C4-2B (cell line): ENCODE measurements around the gene PNLDC1.
"Not testable (repeated sequence)": the region's sequence is repeated elsewhere in the genome, so short reads cannot be mapped to it uniquely, and the experiment has no call there.

Source experiments
- H3K27ac ChIP-seq: fragments of 450-650 bp; 2 replicates; pipeline ENCODE4 v1.5.1; 2017
- ZFX ChIP-seq: fragments of 450-650 bp; IDR thresholded peaks from 2 replicates; pipeline ENCODE4 v1.6.1; 2017
- TF ChIP-seq, protein P1 (sequence below): fragments of 450-650 bp; conservative IDR thresholded peaks from 2 replicates; pipeline ENCODE4 v1.5.1; 2017; ENCODE audit warnings: mild to moderate bottlenecking

Gene PNLDC1

DNA sequence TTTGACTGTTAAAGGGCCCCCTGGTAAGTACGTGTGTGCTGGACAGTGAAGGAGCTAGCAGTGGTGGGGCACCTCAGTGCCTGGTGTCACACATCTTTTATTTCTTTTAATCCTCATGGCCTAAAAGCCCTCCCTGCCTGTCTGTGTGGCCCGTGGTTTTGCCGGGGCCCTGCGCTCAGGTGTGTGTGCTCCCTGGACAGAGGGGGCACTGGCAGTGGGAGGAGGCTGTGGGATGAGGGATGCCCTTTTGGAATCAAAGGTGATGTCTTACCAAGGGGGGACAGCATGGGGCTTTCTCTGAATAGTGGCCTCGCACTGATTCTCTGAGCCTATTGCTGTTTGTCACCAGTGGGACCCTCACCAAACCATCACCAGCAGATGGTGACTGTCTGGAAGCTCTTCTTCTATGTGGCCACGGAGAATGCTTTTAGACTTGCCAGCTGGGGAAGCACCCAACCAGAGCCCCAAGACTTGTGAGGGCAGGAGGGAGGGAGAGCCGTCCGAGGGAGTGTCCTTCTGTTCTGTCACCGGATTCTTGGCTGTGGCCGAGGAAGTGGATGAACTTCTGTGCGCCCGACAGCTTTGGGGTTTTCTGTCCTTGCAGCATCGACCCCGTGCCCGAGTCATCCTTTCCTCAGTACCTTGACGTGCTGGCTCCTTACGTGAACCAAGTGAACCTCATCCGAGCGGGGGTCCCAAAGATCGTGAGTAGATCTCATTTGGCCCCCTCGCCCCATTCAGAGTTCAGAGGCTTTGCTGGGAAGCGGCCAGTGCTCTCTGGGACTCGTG is 18.1 kb downstream of the PNLDC1 start:
- H3K27ac ChIP-seq: no peak overlapping the region
- TF ChIP-seq, protein P1, sequence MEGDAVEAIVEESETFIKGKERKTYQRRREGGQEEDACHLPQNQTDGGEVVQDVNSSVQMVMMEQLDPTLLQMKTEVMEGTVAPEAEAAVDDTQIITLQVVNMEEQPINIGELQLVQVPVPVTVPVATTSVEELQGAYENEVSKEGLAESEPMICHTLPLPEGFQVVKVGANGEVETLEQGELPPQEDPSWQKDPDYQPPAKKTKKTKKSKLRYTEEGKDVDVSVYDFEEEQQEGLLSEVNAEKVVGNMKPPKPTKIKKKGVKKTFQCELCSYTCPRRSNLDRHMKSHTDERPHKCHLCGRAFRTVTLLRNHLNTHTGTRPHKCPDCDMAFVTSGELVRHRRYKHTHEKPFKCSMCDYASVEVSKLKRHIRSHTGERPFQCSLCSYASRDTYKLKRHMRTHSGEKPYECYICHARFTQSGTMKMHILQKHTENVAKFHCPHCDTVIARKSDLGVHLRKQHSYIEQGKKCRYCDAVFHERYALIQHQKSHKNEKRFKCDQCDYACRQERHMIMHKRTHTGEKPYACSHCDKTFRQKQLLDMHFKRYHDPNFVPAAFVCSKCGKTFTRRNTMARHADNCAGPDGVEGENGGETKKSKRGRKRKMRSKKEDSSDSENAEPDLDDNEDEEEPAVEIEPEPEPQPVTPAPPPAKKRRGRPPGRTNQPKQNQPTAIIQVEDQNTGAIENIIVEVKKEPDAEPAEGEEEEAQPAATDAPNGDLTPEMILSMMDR: no peak
- TF ChIP-seq ZFX: no peak

DNA sequence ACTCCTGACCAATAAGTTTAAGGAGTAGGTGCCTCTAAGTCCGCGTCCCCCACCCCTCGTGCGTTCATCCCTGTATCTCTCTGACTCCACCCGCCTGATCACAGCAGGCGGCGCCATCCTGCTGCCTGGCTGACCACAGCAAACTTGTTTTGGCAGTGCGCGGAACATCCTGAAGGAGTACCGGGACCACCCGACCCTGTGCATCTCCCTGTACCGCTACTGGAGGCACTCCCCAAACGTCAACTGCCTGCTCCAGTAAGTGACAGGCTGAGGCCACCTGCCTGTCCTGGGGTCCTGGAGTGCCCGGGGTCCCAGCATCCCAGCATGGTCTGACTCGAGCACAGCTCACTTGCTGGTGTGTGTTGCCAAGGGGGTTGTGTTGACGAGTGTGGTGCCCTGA is 19.0 kb downstream of the PNLDC1 start:
- H3K27ac ChIP-seq: no peak overlapping the region
- TF ChIP-seq ZFX: no peak
- TF ChIP-seq, protein P1: no peak

DNA sequence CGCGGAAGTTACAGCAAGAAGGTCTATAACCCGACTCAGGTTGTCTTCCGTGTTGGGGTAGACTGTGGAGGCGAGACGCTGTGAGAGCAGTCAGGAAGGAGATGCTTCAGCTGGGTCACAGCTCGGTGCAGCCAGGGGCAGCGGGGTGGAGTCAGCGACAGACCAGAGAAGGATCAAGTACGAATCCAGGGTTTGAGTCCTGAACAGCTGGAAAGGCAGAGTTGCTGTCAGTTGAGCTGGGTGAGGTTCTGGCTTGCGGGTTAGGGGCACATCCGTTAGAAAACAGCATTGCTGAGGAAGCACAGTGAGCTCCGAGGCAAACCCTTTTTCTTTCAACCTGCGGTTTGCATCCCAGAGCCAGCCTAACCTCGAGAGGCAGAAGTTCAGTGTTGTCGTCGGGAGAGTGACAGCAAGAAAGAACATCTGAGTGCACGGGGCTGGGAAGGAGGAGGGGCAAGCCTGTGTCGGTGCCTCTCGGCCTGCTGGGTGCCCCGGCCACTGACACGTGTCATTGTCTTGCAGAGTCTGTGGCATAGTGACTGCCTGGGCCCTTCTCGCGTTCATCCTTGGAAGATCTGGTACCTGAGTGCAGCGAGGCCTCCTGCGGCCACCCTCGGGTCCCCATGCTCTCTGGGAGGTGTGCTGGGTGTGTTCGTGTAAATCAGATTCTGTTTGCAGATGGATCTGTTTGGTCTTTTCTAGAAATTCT is 20.0 kb downstream of the PNLDC1 start:
- TF ChIP-seq, protein P1: no peak
- no peak for TF ChIP-seq ZFX
- no peak overlapping the region for H3K27ac ChIP-seq

DNA sequence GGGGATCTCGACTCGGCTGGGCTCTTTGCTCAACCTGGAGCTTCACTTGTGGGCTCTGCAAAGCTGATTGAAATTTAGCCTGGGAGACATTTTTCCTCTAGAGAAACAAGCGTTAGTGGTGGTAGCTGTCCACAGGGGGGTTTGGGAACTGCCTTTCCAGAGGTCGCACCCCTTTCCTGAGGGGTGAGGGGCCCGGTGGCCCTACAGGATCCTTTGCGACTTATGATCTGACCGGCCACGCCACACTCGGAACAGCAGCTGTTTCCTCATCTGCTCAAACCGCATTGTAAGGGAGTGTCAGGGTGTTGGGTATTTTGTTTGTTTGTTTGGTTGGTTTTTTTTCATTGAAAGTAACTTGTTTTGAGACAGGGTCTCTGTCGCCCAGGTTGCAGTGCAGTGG is 21.0 kb downstream of the PNLDC1 start:
- no peak overlapping the region for H3K27ac ChIP-seq
- TF ChIP-seq ZFX: no peak
- TF ChIP-seq, protein P1: no peak

DNA sequence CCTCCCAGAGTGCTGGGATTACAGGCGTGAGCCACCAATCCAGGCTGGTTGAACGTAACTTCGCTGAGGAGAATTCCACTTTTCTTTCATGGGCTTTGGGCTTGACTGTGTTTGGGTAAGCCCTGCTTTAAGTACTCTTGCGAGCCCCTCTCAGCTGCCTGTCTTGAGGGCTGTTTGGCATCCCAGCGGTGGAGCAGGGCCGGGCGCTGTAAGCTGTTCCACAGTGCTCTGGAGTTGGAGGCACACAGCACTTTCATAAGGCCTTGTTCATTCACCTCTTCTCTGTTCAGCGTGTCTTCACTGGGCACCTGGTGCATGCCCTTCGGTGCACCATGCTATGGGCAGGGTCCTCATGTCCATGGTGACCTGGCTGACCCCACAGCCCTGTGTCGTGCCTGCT is 21.6 kb downstream of the PNLDC1 start:
- no peak for TF ChIP-seq ZFX
- TF ChIP-seq, protein P1: no peak
- no peak overlapping the region for H3K27ac ChIP-seq

DNA sequence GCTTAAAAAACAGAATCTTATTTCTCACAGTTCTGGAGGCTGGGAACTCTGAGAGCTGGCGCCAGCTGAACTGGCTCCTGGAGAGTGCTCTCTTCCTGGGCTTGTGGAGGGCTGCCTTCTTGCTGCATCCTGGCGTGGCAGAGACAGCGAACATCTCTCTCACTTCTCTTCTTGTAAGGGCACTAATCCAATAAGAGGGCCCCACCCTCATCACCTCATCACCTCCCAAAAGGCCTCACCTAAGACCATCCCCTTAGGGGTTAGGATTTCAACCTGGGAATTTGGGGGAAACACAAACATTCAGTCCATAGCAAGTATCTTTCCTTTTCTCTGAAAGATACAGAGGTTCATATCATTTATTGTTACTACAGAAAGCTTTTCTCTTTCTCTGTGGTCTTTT is 23.9 kb downstream of the PNLDC1 start:
- H3K27ac ChIP-seq: no peak overlapping the region

DNA sequence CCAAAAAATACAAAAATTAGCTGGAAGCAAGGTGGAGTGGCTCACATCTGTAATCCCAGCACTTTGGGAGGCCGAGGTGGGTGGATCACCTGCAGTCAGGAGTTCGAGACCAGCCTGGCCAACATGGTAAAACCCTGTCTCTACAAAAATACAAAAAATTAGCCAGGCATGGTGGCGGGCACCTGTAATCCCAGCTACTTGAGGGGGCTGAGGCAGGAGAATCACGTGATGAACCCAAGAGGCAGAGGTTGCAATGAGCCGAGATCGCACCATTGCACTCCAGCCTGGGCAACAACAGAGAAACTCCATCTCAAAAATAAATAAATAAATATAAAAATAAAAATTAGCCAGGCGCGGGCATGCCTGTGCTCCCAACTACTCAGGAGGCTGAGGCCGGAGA is 24.6 kb downstream of the PNLDC1 start:
- H3K27ac ChIP-seq: not testable (repeated sequence)

More for the DNA sequence above, 23.9 kb downstream of the PNLDC1 start:
- no peak for TF ChIP-seq ZFX
- TF ChIP-seq, protein P1: no peak
